GM06990 (cell line): ENCODE measurements around the gene SORBS2.

Source experiments
- DNase-seq: peaks from one replicate; pipeline ENCODE4 v3.0.0-alpha.2; 2011; ENCODE audit not compliant: insufficient read length; ENCODE audit errors: extremely low read depth
- H3K27me3 ChIP-seq: replicated peaks from 2 replicates; pipeline ENCODE4 v1.6.0; 2011; ENCODE audit warnings: low read length; ENCODE audit not compliant: control insufficient read depth, insufficient read depth
- H3K36me3 ChIP-seq: 2 replicates; pipeline ENCODE4 v1.5.1; 2011; ENCODE audit warnings: low read length; ENCODE audit not compliant: control insufficient read depth, insufficient read depth
- H3K4me3 ChIP-seq: replicated peaks from 2 replicates; pipeline ENCODE4 v1.5.1; 2011; ENCODE audit warnings: low read depth, mild to moderate bottlenecking, control low read depth, low read length
- CTCF ChIP-seq: IDR thresholded peaks from 2 replicates; pipeline ENCODE4 v1.5.1; 2011; ENCODE audit warnings: low read length, control low read depth, mild to moderate bottlenecking, inconsistent platforms; ENCODE audit not compliant: insufficient read depth, poor library complexity, severe bottlenecking

Gene SORBS2

DNA sequence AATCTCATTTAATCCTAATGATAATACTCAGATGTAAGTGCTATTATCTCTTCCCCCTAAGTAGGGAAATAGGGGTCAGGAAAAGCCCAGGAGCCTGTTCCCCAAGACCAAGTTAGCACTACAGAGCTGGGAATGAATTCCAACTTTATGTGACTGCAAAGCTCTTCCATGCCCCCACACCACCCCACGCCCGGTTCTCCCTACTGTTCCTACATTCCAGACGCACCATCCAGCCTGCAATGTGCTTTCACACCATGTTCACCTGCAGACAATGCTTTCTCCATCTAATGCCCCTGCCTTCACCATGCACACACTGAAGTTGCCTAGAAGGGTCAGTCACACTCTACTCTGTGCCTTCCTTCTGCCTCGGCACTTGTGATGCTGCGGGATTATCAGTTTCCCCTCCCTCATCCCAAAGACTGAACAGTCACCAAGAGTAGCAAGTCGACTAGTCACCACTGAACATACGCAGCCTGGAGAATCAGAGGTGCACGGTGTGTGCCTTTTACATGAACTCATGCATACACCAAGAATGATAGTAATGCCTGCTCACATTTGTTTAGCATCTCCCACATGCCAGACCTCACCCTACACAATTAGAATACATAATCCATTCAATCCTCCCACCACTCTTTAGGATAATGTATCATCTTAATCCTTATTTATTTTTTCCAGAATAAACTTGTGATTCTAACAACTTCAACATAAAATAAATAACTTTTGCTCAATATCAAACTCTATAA is 14.2 kb downstream of the SORBS2 start:
- H3K4me3 ChIP-seq, result no peak overlapping the region
- no peak for DNase-seq
- no peaks in the 10 kb centered on the region for H3K36me3 ChIP-seq
- H3K27me3 ChIP-seq, result no peaks in the 10 kb centered on the region; the same call in 1 of the 2 replicates
- TF ChIP-seq CTCF, result no peak

DNA sequence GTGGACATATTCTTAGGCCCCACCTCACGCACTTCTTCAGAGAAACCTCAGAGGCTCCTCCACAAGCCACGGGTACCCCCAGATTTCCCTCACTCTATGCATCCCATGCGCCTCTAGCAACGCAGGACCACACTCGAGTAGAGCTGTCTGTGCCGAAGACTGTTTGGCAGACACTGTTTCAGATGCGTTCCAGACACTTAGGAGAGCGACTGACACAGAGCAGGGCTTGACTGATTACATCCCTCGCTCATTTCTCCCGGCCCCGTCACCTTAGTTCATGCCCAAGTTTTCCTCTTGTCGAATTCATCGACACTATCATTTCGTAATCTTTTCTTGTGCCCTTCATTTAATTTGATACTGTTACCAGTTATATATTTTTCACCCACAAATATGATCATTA is 15.0 kb downstream of the SORBS2 start:
- no peak for DNase-seq
- no peak for TF ChIP-seq CTCF
- no peaks in the 10 kb centered on the region for H3K36me3 ChIP-seq
- no peaks in the 10 kb centered on the region; the same call in 1 of the 2 replicates for H3K27me3 ChIP-seq
- H3K4me3 ChIP-seq, result no peak overlapping the region

DNA sequence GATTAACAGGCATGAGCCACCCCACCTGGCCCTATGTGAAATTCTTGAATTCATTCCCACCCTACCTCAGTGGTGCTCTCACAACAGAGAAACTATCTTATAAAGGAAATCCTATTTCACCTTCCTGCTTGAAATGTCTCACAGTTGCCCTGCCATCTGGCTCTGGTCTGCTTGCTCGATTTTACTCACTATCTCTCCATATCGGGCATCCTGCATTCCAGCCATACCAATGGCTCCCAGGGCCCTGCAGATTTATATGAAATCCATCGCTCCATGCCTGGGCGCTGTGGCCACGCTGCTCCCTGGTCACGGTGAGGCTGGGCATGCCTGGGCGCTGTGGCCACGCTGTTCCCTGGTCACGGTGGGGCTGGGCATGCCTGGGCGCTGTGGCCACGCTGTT is 15.8 kb downstream of the SORBS2 start:
- DNase-seq, result no peak
- Histone ChIP-seq H3K36me3 (no peaks in the 10 kb centered on the region), H3K4me3 (no peak overlapping the region), H3K27me3 (no peaks in the 10 kb centered on the region; the same call in 1 of the 2 replicates)
- TF ChIP-seq CTCF, result no peak

- no peaks in the 10 kb centered on the region; the same call in 1 of the 2 replicates for H3K27me3 ChIP-seq
- no peak for TF ChIP-seq CTCF
- no peak overlapping the region for H3K4me3 ChIP-seq
- no peaks in the 10 kb centered on the region for H3K36me3 ChIP-seq
- DNase-seq, result no peak
Observed at GRCh38 chr4:185794637-185795036, 17.4 kb downstream of the SORBS2 start.

GRCh38 chr4:185793716-185794115 is 18.3 kb downstream of the SORBS2 start:
- TF ChIP-seq CTCF, result no peak
- Histone ChIP-seq H3K36me3 (no peaks in the 10 kb centered on the region), H3K4me3 (no peak overlapping the region), H3K27me3 (no peaks in the 10 kb centered on the region; the same call in 1 of the 2 replicates)
- DNase-seq, result no peak
